Measurements from ENCODE around the gene CC2D1A.

The CC2D1A gene

GRCh38 chr19:13883516-13884064 lies 22.4 kb upstream of the CC2D1A start:
- no peak for DNase-seq
- H3K36me3 ChIP-seq, result no peaks in the 10 kb centered on the region
- intact Hi-C loops (cut with DNase I; ENCODE audit: low total_unique reads), result loop anchor here (5.0 to 10.0 kb wide), 3 partner anchors 264 to 609 kb away; no protein-coding TSS in a partner anchor
- H3K27ac ChIP-seq, result no peak overlapping the region
- no peaks in the 10 kb centered on the region for H3K27me3 ChIP-seq
- H3K4me1 ChIP-seq, result peaks cover 0 to 59% (median 15%) of the 10 kb centered on the region in 4 donors
- no peak for TF ChIP-seq CTCF (IDR thresholded peaks at IDR 0.05)
- no peak overlapping the region for H3K4me3 ChIP-seq
- no peaks in the 10 kb centered on the region for H3K9me3 ChIP-seq

GRCh38 chr19:13884726-13885591 lies 21.0 kb upstream of the CC2D1A start:
- H3K4me1 ChIP-seq, result peaks cover 0 to 54% (median 9%) of the 10 kb centered on the region in 4 donors
- no peak overlapping the region for H3K4me3 ChIP-seq
- DNase-seq, result no peak
- intact Hi-C loops (cut with DNase I; ENCODE audit: low total_unique reads), result loop anchor here (5.0 to 10.0 kb wide), 3 partner anchors 262 to 610 kb away; no protein-coding TSS in a partner anchor
- no peaks in the 10 kb centered on the region for H3K27me3 ChIP-seq
- H3K36me3 ChIP-seq, result no peaks in the 10 kb centered on the region
- H3K9me3 ChIP-seq, result no peaks in the 10 kb centered on the region
- no peak for TF ChIP-seq CTCF (IDR thresholded peaks at IDR 0.05)
- H3K27ac ChIP-seq, result no peak overlapping the region

GRCh38 chr19:13885826-13886365 lies 20.1 kb upstream of the CC2D1A start:
- H3K4me3 ChIP-seq, result no peak overlapping the region
- H3K27me3 ChIP-seq, result no peaks in the 10 kb centered on the region
- H3K4me1 ChIP-seq, result peaks cover 0 to 46% (median 2%) of the 10 kb centered on the region in 4 donors
- H3K27ac ChIP-seq, result no peak overlapping the region
- DNase-seq, result no peak
- H3K36me3 ChIP-seq, result no peaks in the 10 kb centered on the region
- intact Hi-C loops (cut with DNase I; ENCODE audit: low total_unique reads), result loop anchor here (10.0 kb wide), 2 partner anchors 449 to 611 kb away; no protein-coding TSS in a partner anchor
- TF ChIP-seq CTCF (IDR thresholded peaks at IDR 0.05), result no peak
- no peaks in the 10 kb centered on the region for H3K9me3 ChIP-seq

GRCh38 chr19:13887018-13887436 lies 19.0 kb upstream of the CC2D1A start:
- Histone ChIP-seq H3K9me3 (no peaks in the 10 kb centered on the region), H3K4me1 (peaks cover 0 to 34% (median 0%) of the 10 kb centered on the region in 4 donors), H3K27me3 (no peaks in the 10 kb centered on the region), H3K27ac (no peak overlapping the region), H3K4me3 (no peak overlapping the region), H3K36me3 (no peaks in the 10 kb centered on the region)
- intact Hi-C loops (cut with DNase I; ENCODE audit: low total_unique reads), result loop anchor here (10.0 kb wide), 2 partner anchors 448 to 612 kb away; no protein-coding TSS in a partner anchor
- no peak for TF ChIP-seq CTCF (IDR thresholded peaks at IDR 0.05)
- DNase-seq, result no peak

GRCh38 chr19:13887517-13887916 lies 18.5 kb upstream of the CC2D1A start:
- Histone ChIP-seq H3K27ac (no peak overlapping the region), H3K4me3 (no peak overlapping the region), H3K4me1 (peaks cover 0 to 29% (median 0%) of the 10 kb centered on the region in 4 donors), H3K9me3 (no peaks in the 10 kb centered on the region), H3K27me3 (no peaks in the 10 kb centered on the region), H3K36me3 (no peaks in the 10 kb centered on the region)
- DNase-seq, result no peak
- intact Hi-C loops (cut with DNase I; ENCODE audit: low total_unique reads), result loop anchor here (10.0 kb wide), 2 partner anchors 447 to 613 kb away; no protein-coding TSS in a partner anchor
- no peak for TF ChIP-seq CTCF (IDR thresholded peaks at IDR 0.05)
